G401 (cell line): ENCODE results near the gene ZNF358. TPM values are rescaled to one million over a fixed set of nuclear protein-coding genes. Genes with fewer than 3 reads are reported as not detected.

Source experiments
- DNase-seq: peaks from one replicate; pipeline ENCODE4 v3.0.0-alpha.2; 2015; ENCODE audit warnings: low spot score
- in situ Hi-C: cut with HindIII; loops from 2 replicates; pipeline ENCODE4 v1.10.0; 2016; ENCODE audit warnings: low sequenced_read_pairs, mixed read lengths
- total RNA-seq: library from RNA; depleted of rRNA; stranded (reverse); fragments of >200 nt; shearing (Covaris generic); gene quantifications from 2 replicates; pipeline ENCODE4 v1.2.3, GENCODE V29; 2014

The ZNF358 gene
- total RNA-seq, 1 experiment from 2014 or later: 40.1 TPM

DNA sequence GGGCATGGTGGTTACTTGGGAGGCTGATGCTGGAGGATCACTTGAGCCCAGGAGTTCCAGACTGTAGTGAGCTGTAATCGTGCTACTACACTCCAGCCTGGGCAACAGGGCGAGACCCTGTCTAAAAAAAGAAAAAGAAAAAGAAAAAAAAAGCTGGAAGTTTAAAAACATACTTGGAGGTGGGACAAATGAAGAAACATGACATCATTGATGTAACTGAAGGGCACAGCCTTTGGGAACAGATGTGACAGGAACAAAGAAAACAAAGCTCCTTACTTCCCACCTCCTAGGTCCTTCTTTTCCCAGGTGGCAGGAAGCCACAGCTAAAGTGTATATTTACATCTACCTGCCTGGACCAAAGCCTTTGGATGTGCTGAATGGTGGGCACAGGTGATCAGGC, 29.0 kb upstream of the ZNF358 start:
- in situ Hi-C loops: no loop called here
- no peak for DNase-seq

- DNase-seq: peak; percentile 89
- in situ Hi-C loops: no loop called here
These were observed 27.1 kb upstream of the ZNF358 start, which contains the start of gene PEX11G for GRCh38 chr19:7488736-7489353. Gene PEX11G (minus strand): TSS chr19:7489035. CDS start chr19:7489010, 25 bp downstream.

GRCh38 chr19:7489609-7490044, 26.3 kb upstream of the ZNF358 start:
- in situ Hi-C loops: no loop called here
- no peak for DNase-seq

- in situ Hi-C loops: no loop called here
- no peak for DNase-seq
These were observed 23.8 kb upstream of the ZNF358 start for GRCh38 chr19:7492142-7492541.

- DNase-seq: no peak
- in situ Hi-C loops: no loop called here
These were observed 23.3 kb upstream of the ZNF358 start for GRCh38 chr19:7492558-7492957.

GRCh38 chr19:7494416-7495098, 21.3 kb upstream of the ZNF358 start:
- peak; percentile 19 for DNase-seq

GRCh38 chr19:7497292-7497691, 18.6 kb upstream of the ZNF358 start:
- in situ Hi-C loops: no loop called here
- no peak for DNase-seq

More at GRCh38 chr19:7494416-7495098, 21.3 kb upstream of the ZNF358 start:
- in situ Hi-C loops: no loop called here

GRCh38 chr19:7500811-7501450, 15.0 kb upstream of the ZNF358 start:
- in situ Hi-C loops: no loop called here
- peak; percentile 90 for DNase-seq

DNA sequence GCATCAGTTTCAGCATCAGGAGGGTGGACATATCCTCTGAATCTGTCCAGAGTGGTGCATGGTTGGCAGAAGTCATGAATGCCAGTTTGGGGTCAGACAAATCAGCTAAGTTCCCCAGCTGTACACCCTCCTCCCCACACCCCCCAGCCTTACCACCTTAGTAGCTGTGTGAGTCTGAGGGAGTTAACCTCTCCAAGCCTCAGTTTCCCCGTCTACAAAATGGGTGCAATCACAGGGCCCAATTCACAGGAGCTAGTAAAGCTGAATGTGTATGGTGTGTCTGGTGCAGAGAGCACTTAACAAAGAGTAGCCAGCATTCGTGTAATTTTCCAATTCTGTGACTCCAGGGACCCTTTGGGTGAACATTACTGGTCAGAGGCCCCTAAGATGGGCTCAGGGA, 13.4 kb upstream of the ZNF358 start:
- in situ Hi-C loops: no loop called here
- DNase-seq: no peak

GRCh38 chr19:7504684-7505083, 11.2 kb upstream of the ZNF358 start:
- DNase-seq: no peak
- in situ Hi-C loops: no loop called here

GRCh38 chr19:7505288-7505681, 10.6 kb upstream of the ZNF358 start:
- in situ Hi-C loops: no loop called here
- DNase-seq: no peak

DNA sequence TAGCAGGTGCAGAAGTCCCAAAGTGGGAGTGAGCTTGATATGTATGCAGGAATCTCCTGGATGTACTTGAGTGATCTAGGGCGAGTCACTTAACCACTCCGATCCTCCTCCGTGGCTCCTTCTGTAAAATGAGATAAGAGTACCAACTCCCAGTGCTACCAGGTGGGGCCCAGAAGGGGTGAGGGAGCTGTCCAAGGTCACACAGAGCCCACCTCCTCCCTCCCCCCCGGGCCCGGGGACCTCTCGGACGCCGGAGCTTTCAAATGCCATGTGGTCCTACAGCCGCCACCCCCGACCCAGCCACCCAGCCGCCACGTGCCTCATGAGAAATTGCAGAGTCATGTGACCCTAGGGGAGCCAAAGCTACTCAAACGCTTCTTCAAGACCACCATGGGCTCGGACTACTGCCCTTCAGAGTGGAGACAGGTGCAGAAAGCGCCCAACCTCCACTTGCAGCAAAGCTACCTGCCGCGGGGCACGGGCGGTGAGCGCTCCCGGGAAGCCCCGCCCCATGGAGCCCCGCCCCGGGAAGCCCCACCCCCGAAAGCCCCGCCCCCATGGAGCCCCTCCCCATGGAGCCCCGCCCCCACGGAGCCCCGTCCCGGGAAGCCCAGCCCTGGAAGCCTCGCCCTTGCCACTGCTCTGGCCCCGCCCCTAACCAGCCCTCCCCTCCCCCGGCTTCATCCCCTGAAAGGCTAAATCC, 10.1 kb upstream of the ZNF358 start:
- DNase-seq: no peak
- in situ Hi-C loops: no loop called here

- DNase-seq: peak; percentile 73
- in situ Hi-C loops: no loop called here
These were observed 9.2 kb upstream of the ZNF358 start for GRCh38 chr19:7506385-7507328.

GRCh38 chr19:7507884-7508283, 8.0 kb upstream of the ZNF358 start:
- in situ Hi-C loops: no loop called here

DNA sequence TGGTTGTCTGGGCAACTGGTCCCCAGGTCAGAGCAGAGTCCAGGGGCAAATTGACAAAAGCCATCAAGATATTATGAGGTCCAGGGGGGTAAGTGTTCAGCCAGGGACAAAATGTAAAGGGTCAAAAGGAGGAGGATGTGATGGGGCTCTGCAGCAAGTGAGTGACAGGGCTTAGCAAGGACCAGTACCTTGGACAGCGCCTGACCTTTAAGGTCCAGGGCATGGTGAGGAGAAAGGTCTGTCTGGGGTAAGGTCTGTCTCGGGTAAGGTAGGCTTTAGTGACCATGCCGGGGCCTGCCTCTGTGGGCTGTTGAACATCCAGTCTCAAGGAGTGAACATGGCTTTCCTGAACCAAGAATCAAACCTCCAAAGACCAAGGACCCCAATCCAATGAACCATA, 6.3 kb upstream of the ZNF358 start:
- in situ Hi-C loops: no loop called here
- DNase-seq: no peak

More at GRCh38 chr19:7507884-7508283, 8.0 kb upstream of the ZNF358 start:
- no peak for DNase-seq

DNA sequence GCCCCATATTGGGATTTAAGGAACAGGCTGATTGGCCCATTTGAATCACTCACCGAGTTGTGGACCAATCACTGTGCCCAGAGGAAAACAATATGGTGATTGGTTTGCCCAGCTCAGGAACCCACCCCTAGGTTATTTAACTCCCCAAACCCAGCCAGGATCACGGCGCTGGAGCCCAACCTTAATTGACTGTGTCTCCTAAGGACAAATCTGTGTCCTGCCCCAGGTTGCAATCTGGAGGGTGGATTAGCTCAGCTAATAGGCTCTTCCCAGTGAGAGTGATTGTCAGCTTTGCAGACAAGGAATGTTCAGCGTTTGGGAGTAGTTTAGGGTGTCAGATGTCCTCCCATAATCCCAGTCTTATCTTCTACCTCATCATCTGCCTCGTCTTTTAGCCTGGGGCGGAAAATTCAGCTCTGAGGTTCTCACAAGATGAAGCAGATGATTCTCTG, 3.5 kb upstream of the ZNF358 start:
- no peak for DNase-seq

DNA sequence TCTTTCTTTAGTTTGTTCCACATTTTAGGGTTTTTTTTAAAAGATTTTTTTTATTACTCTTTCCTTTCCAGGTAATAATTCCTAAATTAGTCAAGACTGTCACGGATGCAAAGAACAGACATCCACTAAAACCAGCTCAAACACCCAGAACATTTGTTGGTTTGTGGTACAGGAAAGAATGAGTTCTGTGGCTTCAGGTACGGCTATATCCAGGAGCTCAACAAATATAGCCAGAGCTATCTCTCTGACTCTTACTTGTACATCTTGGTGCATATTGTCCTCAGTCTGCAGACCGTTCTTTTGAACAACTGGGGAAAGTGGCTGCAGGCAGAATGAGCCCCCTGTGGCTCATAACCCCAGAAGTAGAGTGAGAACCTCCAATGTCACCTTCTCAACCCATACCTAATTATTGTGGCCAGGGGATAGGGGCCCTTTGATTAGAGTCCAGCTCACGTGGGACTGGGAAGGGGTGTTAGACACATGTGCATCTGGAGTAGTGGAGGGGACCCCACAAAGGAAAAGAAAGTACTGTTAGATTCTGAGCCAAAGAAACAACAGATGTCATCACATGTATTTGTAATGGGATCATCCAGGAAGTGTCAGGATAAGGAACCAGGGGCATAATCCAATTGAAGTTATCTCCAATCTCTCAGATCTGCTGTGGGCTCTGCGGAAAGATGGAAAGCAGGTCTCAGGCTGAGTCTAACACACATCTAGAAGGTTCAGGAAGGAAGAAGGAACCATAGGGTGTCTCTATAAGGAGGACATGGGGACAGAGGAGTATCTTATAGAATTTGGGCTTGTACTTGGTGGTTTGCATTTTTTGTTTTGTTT, 1.9 kb upstream of the ZNF358 start:
- no peak for DNase-seq
- in situ Hi-C loops: no loop called here

More for the DNA sequence above, 3.5 kb upstream of the ZNF358 start:
- in situ Hi-C loops: no loop called here

DNA sequence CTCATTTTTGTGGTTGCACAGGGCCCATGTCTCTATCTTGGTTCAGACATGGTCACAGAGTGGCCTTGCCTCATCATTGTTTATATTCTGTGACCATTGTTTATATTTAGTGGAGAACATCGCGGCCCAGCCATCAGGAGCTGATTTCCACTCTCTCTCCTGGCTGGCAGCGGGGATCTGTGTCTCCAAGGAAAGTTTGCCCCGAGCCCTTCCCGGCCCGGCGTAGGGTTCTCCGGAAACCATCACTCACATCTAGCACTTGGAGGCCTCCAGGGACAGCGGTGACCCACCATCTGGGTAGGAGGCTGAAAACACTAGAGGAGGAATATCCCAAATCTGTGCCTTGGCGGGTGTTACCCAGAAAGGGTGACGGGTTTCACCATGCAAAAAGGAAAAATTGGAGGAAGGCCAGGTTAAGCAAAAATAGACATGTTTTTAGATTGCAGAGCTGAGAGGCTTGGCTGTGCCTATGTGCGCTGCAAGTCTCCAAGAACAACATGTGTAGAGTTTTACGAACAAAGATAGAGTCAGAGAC, 726 bp upstream of the ZNF358 start:
- in situ Hi-C loops: no loop called here

More for the DNA sequence above, 726 bp upstream of the ZNF358 start:
- DNase-seq: peak; percentile 18
